Forelimb muscle (tissue), 1 donor: ENCODE results near the gene CLK4. TPM values are rescaled to one million over a fixed set of nuclear protein-coding genes. Genes with fewer than 3 reads are reported as not detected.

Experiments
- DNase-seq: peaks from one replicate; pipeline ENCODE4 v3.0.0-alpha.2; 2013; ENCODE audit warnings: low read depth
- polyA plus RNA-seq: library from polyadenylated mRNA; unstranded; fragments of 120-200 nt; gene quantifications from one replicate; pipeline ENCODE4 v1.2.1, GENCODE V29; 2013; ENCODE audit not compliant: insufficient read length

CLK4 gene
- polyA plus RNA-seq, 1 donor, result 37.7 TPM

GRCh38 chr5:178554311-178554710 lies 72.5 kb downstream of the CLK4 start:
- no peak for DNase-seq

GRCh38 chr5:178553517-178553916 lies 73.3 kb downstream of the CLK4 start:
- no peak for DNase-seq

Other genes starting within 250 kb of the CLK4 start
- gene COL23A1, start 36.7 kb downstream of the CLK4 start, polyA plus RNA-seq, result 10.1 TPM
- 9.8 TPM for gene ZNF354A, start 103.6 kb upstream of the CLK4 start, polyA plus RNA-seq
- gene ZNF354B, start 232.9 kb upstream of the CLK4 start, polyA plus RNA-seq, result 16.2 TPM